HepG2 (cell line): ENCODE data around the gene SNX7.

Experiments
- FOXA1 ChIP-seq, 2 experiments: fragments of 450-650 bp in 1 of 2; sonication (generic) in 1 of 2; formaldehyde crosslinking in 1 of 2; IDR thresholded peaks; 2 replicates each; pipeline versions ENCODE4 v1.4.0 to v1.6.1; 2016 to 2020; ENCODE audit warnings: missing genetic modification reagents in 1 of 2
- NFRKB ChIP-seq: fragments of 450-650 bp; IDR thresholded peaks from 2 replicates; pipeline ENCODE4 v1.6.1; 2017
- PHF8 ChIP-seq: sonication (generic); formaldehyde crosslinking; IDR thresholded peaks from 2 replicates; pipeline ENCODE4 v1.5.0; 2020; ENCODE audit warnings: missing genetic modification reagents
- POLR2A ChIP-seq, 2 experiments: IDR thresholded peaks; 2 replicates each; pipeline ENCODE4 v1.6.1; 2011; ENCODE audit warnings: low read depth in 2 of 2, low read length in 2 of 2, mild to moderate bottlenecking in 1 of 2, moderate library complexity in 1 of 2; ENCODE audit not compliant: insufficient read depth in 1 of 2
- SUZ12 ChIP-seq: fragments of 150-350 bp; IDR thresholded peaks from 2 replicates; pipeline ENCODE4 v1.6.1; 2014; ENCODE audit warnings: low read depth, low read length
- ZBTB21 ChIP-seq: sonication (generic); formaldehyde crosslinking; IDR thresholded peaks from 2 replicates; pipeline ENCODE4 v1.4.0; 2020; ENCODE audit warnings: missing genetic modification reagents
- ZFP37 ChIP-seq: sonication (generic); formaldehyde crosslinking; IDR thresholded peaks from 2 replicates; pipeline ENCODE4 v1.4.0; 2020; ENCODE audit warnings: missing genetic modification reagents, borderline replicate concordance
- TF ChIP-seq, protein P1 (sequence below): sonication (generic); formaldehyde crosslinking; IDR thresholded peaks from 2 replicates; pipeline ENCODE4 v1.8.0; 2022; ENCODE audit warnings: missing genetic modification reagents, mild to moderate bottlenecking, inconsistent platforms, borderline replicate concordance

DNA sequence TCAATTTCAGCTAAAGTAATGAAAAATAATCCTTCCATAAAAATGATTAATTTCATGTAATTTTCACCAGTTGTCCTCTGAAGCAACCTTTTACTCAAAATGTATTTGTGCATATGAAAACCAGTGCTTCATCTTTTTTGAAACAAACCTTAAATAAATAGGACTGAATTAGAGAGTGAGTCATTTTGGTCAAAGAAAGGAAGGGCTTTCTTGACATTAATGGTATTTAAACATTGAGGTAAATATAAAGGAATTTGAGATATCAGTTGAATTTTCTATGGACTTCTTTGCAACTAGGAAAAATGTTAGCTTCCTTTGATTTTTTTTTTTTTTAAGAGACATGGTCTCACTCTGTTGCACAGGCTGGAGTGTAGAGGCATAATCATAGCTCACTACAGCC lies 38.7 kb downstream of the SNX7 start:
- TF ChIP-seq FOXA1 (IDR thresholded peaks at IDR 0.05) (no peak), FOXA1 (CRISPR knock-in tag; IDR thresholded peaks at IDR 0.05) (no peak), POLR2A (IDR thresholded peaks at IDR 0.05; ENCODE audit: insufficient read depth in 1 of 2, low read depth in 2 of 2, low read length in 2 of 2) (no peak), SUZ12 (no peak), NFRKB (no peak), PHF8 (no peak), ZBTB21 (CRISPR knock-in tag) (no peak), ZFP37 (CRISPR knock-in tag) (no peak)
- TF ChIP-seq, protein P1, sequence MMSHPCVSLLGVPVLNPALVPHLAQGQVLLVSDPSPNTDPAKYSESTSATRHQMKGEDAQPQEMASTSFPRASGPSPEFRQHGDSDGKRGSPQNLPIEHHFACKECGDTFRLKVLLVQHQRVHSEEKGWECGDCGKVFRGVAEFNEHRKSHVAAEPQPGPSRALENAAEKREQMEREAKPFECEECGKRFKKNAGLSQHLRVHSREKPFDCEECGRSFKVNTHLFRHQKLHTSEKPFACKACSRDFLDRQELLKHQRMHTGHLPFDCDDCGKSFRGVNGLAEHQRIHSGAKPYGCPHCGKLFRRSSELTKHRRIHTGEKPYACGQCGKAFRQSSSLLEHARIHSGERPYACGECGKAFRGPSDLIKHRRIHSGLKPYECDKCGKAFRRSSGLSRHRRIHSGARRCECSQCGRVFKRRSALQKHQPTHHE (CRISPR knock-in tag) = no peak
